ENCODE results near the gene UCN.

DNA sequence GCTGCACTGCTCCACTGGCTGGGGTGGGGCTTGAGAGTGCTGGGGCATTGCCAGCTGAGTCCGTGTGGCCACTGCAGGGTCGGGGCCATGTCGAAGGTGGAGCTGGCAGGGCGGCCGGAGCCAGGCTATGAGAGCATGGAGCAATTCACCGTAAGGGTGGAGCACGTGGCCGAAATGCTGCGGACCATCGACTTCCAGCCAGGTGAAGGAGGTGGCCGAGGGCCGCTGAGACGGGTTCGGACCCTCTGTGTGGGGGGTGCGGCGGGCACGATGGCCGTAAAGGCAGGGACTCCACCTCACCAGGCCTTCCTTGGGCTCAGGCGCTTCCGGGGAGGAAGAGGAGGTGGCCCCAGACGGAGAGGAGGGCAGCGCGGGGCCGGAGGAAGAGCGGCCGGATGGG lies 2.1 kb downstream of the UCN start:
- no peak for TF ChIP-seq EZH2 (IDR thresholded peaks at IDR 0.05; ENCODE audit: low read length)
- TF ChIP-seq, protein P1, sequence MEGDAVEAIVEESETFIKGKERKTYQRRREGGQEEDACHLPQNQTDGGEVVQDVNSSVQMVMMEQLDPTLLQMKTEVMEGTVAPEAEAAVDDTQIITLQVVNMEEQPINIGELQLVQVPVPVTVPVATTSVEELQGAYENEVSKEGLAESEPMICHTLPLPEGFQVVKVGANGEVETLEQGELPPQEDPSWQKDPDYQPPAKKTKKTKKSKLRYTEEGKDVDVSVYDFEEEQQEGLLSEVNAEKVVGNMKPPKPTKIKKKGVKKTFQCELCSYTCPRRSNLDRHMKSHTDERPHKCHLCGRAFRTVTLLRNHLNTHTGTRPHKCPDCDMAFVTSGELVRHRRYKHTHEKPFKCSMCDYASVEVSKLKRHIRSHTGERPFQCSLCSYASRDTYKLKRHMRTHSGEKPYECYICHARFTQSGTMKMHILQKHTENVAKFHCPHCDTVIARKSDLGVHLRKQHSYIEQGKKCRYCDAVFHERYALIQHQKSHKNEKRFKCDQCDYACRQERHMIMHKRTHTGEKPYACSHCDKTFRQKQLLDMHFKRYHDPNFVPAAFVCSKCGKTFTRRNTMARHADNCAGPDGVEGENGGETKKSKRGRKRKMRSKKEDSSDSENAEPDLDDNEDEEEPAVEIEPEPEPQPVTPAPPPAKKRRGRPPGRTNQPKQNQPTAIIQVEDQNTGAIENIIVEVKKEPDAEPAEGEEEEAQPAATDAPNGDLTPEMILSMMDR (optimal IDR thresholded peaks at IDR 0.05 in 1 of 3, IDR thresholded peaks at IDR 0.05 in 1 of 3, conservative IDR thresholded peaks at IDR 0.05 in 1 of 3; ENCODE audit: extremely low read depth in 1 of 3, insufficient read depth in 2 of 3, low read length in 3 of 3), result no peak

All from keratinocyte (primary cell).